SK-N-SH (cell line): Measurements from ENCODE around the gene GSK3B. TPM values are rescaled to one million over a fixed set of nuclear protein-coding genes. Genes with fewer than 3 reads are reported as not detected.

ENCODE experiments used
- CTCF ChIA-PET: fragments of 300-600, 350-600 bp; formaldehyde crosslinking; extraction: SDS; loops from one replicate; lab custom pipeline; 2021; lab: Yijun Ruan, JAX
- POLR2A ChIA-PET: fragments of 350-600 bp; sonication (Branson Sonifier 250); formaldehyde crosslinking; extraction: SDS; loops from one replicate; lab custom pipeline; 2020; ENCODE audit warnings: antibody characterized with exemption, inconsistent platforms; lab: Yijun Ruan, JAX
- DNase-seq: peaks from one replicate; pipeline ENCODE4 v3.0.0; 2012
- H2AFZ ChIP-seq: fragments of 200-600 bp; sonication (generic); 2 replicates; pipeline ENCODE4 v1.8.1; 2016; ENCODE audit warnings: antibody characterized with exemption, mild to moderate bottlenecking, low read depth
- H3F3A ChIP-seq: fragments of 200-600 bp; sonication (generic); replicated peaks from 2 replicates; pipeline ENCODE3; 2016; ENCODE audit warnings: antibody characterized with exemption, mild to moderate bottlenecking; ENCODE audit not compliant: insufficient read depth
- H3K27ac ChIP-seq, 2 experiments: fragments of 200-500 bp in 1 of 2; fragments of 200-600 bp in 1 of 2; sonication (Bioruptor generic) in 1 of 2; sonication (generic), shearing (Covaris generic) in 1 of 2; 2 replicates each; pipeline versions ENCODE4 v1.5.1 to v1.6.1; 2014 to 2016; ENCODE audit warnings: low read depth in 2 of 2, inconsistent platforms in 1 of 2, low read length in 1 of 2, mild to moderate bottlenecking in 1 of 2, mixed read lengths in 1 of 2
- H3K27me3 ChIP-seq: fragments of 200-600 bp; sonication (generic), shearing (Covaris generic); 2 replicates; pipeline ENCODE4 v1.6.1; 2016; ENCODE audit warnings: mixed run types; ENCODE audit not compliant: insufficient read depth
- H3K36me3 ChIP-seq, 2 experiments: fragments of 200-500 bp in 1 of 2; fragments of 200-600 bp in 1 of 2; sonication (Bioruptor generic) in 1 of 2; sonication (generic) in 1 of 2; replicated peaks in 1 of 2; 2 replicates each; pipeline versions ENCODE3 to v1.5.1; 2014 to 2016; ENCODE audit warnings: low read length in 1 of 2, mild to moderate bottlenecking in 1 of 2; ENCODE audit not compliant: insufficient read depth in 2 of 2, control insufficient read depth in 1 of 2
- H3K4me1 ChIP-seq, 2 experiments: fragments of 200-500 bp in 1 of 2; fragments of 200-600 bp in 1 of 2; sonication (Bioruptor generic) in 1 of 2; sonication (generic), shearing (Covaris generic) in 1 of 2; 2 replicates each; pipeline versions ENCODE4 v1.5.1 to v1.6.1; 2014 to 2016; ENCODE audit warnings: low read depth in 1 of 2, low read length in 1 of 2, mixed run types in 1 of 2; ENCODE audit not compliant: insufficient read depth in 2 of 2, control insufficient read depth in 1 of 2
- H3K4me2 ChIP-seq: fragments of 200-600 bp; sonication (generic), shearing (Covaris generic); 2 replicates; pipeline ENCODE4 v1.6.1; 2017; ENCODE audit warnings: mixed run types
- H3K4me3 ChIP-seq, 2 experiments: fragments of 200-500 bp in 1 of 2; fragments of 200-600 bp in 1 of 2; sonication (Bioruptor generic) in 1 of 2; sonication (generic), shearing (Covaris generic) in 1 of 2; 2 replicates each; pipeline versions ENCODE4 v1.5.1 to v1.8.1; 2014 to 2016; ENCODE audit warnings: low read depth in 2 of 2, inconsistent platforms in 1 of 2, low read length in 1 of 2, mild to moderate bottlenecking in 1 of 2, mixed read lengths in 1 of 2, moderate library complexity in 1 of 2
- H3K79me2 ChIP-seq: fragments of 200-600 bp; sonication (generic); 2 replicates; pipeline ENCODE4 v1.8.1; 2017; ENCODE audit warnings: mild to moderate bottlenecking; ENCODE audit not compliant: insufficient read depth
- H3K9ac ChIP-seq: fragments of 200-600 bp; sonication (generic); 2 replicates; pipeline ENCODE4 v1.6.1; 2017; ENCODE audit warnings: mixed run types
- H3K9me2 ChIP-seq: fragments of 200-600 bp; sonication (generic); 2 replicates; pipeline ENCODE4 v1.6.1; 2017; ENCODE audit warnings: mixed run types
- H3K9me3 ChIP-seq: fragments of 200-600 bp; sonication (generic); 2 replicates; pipeline ENCODE4 v1.6.1; 2017; ENCODE audit warnings: mixed run types, mild to moderate bottlenecking, moderate library complexity
- H4K20me1 ChIP-seq: fragments of 200-600 bp; sonication (generic); 2 replicates; pipeline ENCODE4 v1.6.1; 2017; ENCODE audit warnings: mild to moderate bottlenecking, mixed run types; ENCODE audit not compliant: insufficient read depth
- CTCF ChIP-seq: fragments of 200-600 bp; sonication (generic); IDR thresholded peaks from 2 replicates; pipeline ENCODE4 v1.6.1; 2017; ENCODE audit warnings: antibody characterized with exemption, mild to moderate bottlenecking, moderate library complexity
- FOXM1 ChIP-seq: IDR thresholded peaks from 2 replicates; pipeline ENCODE4 v1.4.0; 2012; ENCODE audit warnings: low read depth, mild to moderate bottlenecking
- IRF3 ChIP-seq: fragments of 150-350 bp; IDR thresholded peaks from 2 replicates; pipeline ENCODE4 v1.6.1; 2016; ENCODE audit warnings: mild to moderate bottlenecking, low read depth, low read length
- MEF2A ChIP-seq: IDR thresholded peaks from 2 replicates; pipeline ENCODE4 v1.4.0; 2012; ENCODE audit warnings: low read depth, borderline replicate concordance
- MXI1 ChIP-seq: IDR thresholded peaks from 2 replicates; pipeline ENCODE4 v1.6.1; 2012; ENCODE audit warnings: mild to moderate bottlenecking, low read depth, low read length, improper control_type of control experiment
- NFIC ChIP-seq: IDR thresholded peaks from 2 replicates; pipeline ENCODE4 v1.4.0; 2012; ENCODE audit warnings: borderline replicate concordance
- REST ChIP-seq: IDR thresholded peaks from 2 replicates; pipeline ENCODE4 v1.6.1; 2012; ENCODE audit warnings: mild to moderate bottlenecking, low read depth, low read length, moderate library complexity
- SIN3A ChIP-seq: IDR thresholded peaks from 2 replicates; pipeline ENCODE4 v1.6.1; 2012; ENCODE audit warnings: low read depth, mild to moderate bottlenecking, low read length, moderate library complexity, borderline replicate concordance
- SMC3 ChIP-seq: IDR thresholded peaks from 2 replicates; pipeline ENCODE4 v1.6.1; 2012; ENCODE audit warnings: low read depth, low read length, improper control_type of control experiment
- WGBS: methylation state at CpG from one replicate; pipeline ENCODE4 v1.1.6; 2017; ENCODE audit warnings: low lambda C conversion rate; 5-methylcytosine and 5-hydroxymethylcytosine counted together
- polyA plus RNA-seq, 3 experiments: library from polyadenylated mRNA; depleted of rRNA; stranded (reverse); fragments of >200 nt; gene quantifications; 2 replicates each; pipeline ENCODE4 v1.2.3, GENCODE V29; 2012

The GSK3B gene
- polyA plus RNA-seq, 1 of the 3 experiments (the other 2 are of a cell fraction): 15.9 TPM

- TF ChIP-seq MEF2A: no peak
- TF ChIP-seq CTCF: no peak
- no peak for TF ChIP-seq IRF3
- no peak for TF ChIP-seq MXI1
- TF ChIP-seq, all 33 proteins: peak for 0
Measured at GRCh38 chr3:119786409-119786808, 307.8 kb downstream of the GSK3B start (continued).

GRCh38 chr3:119783883-119784282 lies 310.4 kb downstream of the GSK3B start:
- Histone ChIP-seq H3K9me2 (no peaks in the 10 kb centered on the region), H3K9me3 (no peaks in the 10 kb centered on the region), H3K9ac (no peak overlapping the region), H3K27me3 (no peaks in the 10 kb centered on the region), H3K4me3 (no peak overlapping the region), H3K36me3 (no peaks in the 10 kb centered on the region), H3F3A (no peaks in the 10 kb centered on the region), H3K4me2 (no peak overlapping the region), H3K27ac (no peak overlapping the region), H3K4me1 (no peaks in the 10 kb centered on the region), H2AFZ (no peak overlapping the region), H3K79me2 (no peaks in the 10 kb centered on the region), H4K20me1 (no peaks in the 10 kb centered on the region)
- no peak for DNase-seq
- POLR2A ChIA-PET: no interaction called here
- WGBS: 60% methylated on average over 7 of the region's 7 CpGs
- TF ChIP-seq SMC3: no peak
- no peak for TF ChIP-seq REST
- no peak for TF ChIP-seq SIN3A
- TF ChIP-seq MEF2A: no peak
- no peak for TF ChIP-seq IRF3
- TF ChIP-seq NFIC: no peak
- no peak for TF ChIP-seq FOXM1
- CTCF ChIA-PET: no interaction called here
